ENCODE results near the gene SLC27A5. TPM values are rescaled to one million over a fixed set of nuclear protein-coding genes. Genes with fewer than 3 reads are reported as not detected.
A peak's percentile ranks its signal among the peaks of the same experiment; 100 is the strongest.

SLC27A5 gene
- total and polyA plus RNA-seq, 2 of the 4 experiments (the other 2 are of a cell fraction): 7.7 to 11.2 TPM

DNA sequence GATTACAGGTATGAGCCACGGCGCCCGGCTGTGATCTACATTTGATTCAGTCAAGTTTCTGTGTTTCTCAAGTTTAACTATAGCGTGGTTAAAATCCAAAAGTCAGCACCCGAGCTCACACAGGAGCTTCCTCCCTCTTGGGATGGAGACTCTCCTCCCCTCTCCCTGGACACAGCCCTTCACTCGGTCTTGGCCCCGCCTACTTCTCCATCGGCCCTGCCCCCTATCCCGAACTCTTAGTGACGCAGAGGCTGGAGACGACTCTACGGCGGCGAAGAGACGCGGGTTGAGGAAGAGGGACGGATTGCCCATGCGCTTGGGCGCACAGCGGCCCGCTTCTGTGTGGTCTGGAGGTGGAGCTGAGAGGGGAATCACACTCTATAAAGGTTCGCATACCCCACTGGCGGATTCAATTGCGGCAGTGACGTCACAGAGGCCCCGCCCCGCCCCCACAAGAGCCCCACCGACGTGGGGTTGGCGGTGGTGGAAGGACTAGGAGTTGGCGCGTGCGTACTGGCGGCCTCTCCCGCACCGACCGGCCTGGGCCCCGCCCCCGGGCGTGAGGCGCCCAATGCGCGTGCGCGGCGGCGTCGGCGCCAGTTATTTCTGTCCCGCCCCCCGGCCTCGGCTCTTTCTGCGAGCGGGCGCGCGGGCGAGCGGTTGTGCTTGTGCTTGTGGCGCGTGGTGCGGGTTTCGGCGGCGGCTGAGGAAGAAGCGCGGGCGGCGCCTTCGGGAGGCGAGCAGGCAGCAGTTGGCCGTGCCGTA is 32.2 kb upstream of the SLC27A5 start, which contains the start of gene TRIM28:
TRIM28 (plus strand) TSS at position 239 of the 765 bp plus-strand sequence. CDS start 694 bp downstream, outside the sequence.
- H3K23ac ChIP-seq (ENCODE audit: low read depth, low read length): peak within 1 kb of the TSS; percentile 93
- ATAC-seq (ENCODE audit: low read depth): peak; percentile 91
- 0 out of 2 replicates have a peak, but pooled peaks have one; percentile 2 for TF ChIP-seq FOS (IDR thresholded peaks at IDR 0.05; ENCODE audit: low read depth, low read length)
- TF ChIP-seq, protein P1, sequence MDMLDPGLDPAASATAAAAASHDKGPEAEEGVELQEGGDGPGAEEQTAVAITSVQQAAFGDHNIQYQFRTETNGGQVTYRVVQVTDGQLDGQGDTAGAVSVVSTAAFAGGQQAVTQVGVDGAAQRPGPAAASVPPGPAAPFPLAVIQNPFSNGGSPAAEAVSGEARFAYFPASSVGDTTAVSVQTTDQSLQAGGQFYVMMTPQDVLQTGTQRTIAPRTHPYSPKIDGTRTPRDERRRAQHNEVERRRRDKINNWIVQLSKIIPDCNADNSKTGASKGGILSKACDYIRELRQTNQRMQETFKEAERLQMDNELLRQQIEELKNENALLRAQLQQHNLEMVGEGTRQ (IDR thresholded peaks at IDR 0.05; ENCODE audit: low read depth, low read length): 0 out of 2 replicates have a peak, but pooled peaks have one; percentile 9
- peak; percentile 80; the same call in 1 of the 2 replicates for TF ChIP-seq MAZ (IDR thresholded peaks at IDR 0.05; ENCODE audit: borderline replicate concordance, low read depth, low read length)
- TF ChIP-seq SMC3 (IDR thresholded peaks at IDR 0.05; ENCODE audit: low read depth, low read length): no peak
- no peak for TF ChIP-seq BHLHE40 (IDR thresholded peaks at IDR 0.05; ENCODE audit: low read depth, low read length)
- TF ChIP-seq RAD21 (IDR thresholded peaks at IDR 0.05; ENCODE audit: low read length): no peak
- peak; percentile 97 for TF ChIP-seq POLR2A (IDR thresholded peaks at IDR 0.05; ENCODE audit: low read depth, low read length)
- peak; percentile 64; the same call in 1 of the 2 replicates for TF ChIP-seq MXI1 (IDR thresholded peaks at IDR 0.05; ENCODE audit: borderline replicate concordance, low read depth, low read length)
- H4K5ac ChIP-seq (ENCODE audit: low read depth, low read length): peak within 1 kb of the TSS; percentile 66
- peak; percentile 99 for DNase-seq
- H3K9ac ChIP-seq (ENCODE audit: low read depth, low read length): peak within 1 kb of the TSS; percentile 98
- H2BK5ac ChIP-seq (ENCODE audit: low read depth, low read length, poor library complexity, severe bottlenecking): peak within 1 kb of the TSS; percentile 85
- 0% methylated on average over 33 of the region's 73 CpGs; no CpG with 5 or more reads in 1 of the 2 experiments for WGBS, 2 experiments (ENCODE audit: extremely low coverage in 2 of 2, insufficient read length in 1 of 2)
- H3K4me1 ChIP-seq (ENCODE audit: control insufficient read depth, insufficient read depth, low read length): peaks cover 13% of the 10 kb centered on the region
- H3K14ac ChIP-seq (replicated peaks; ENCODE audit: low read depth, low read length): peak within 1 kb of the TSS; percentile 98
- peak within 1 kb of the TSS; percentile 97 for H3K4ac ChIP-seq (ENCODE audit: low read depth, low read length)
- H2AK5ac ChIP-seq (ENCODE audit: low read depth, low read length): peak within 1 kb of the TSS; percentile 88
- dilution Hi-C loops (cut with HindIII; ENCODE audit: low sequenced_read_pairs, unreplicated experiment) (no loop called here), in situ Hi-C loops (cut with MboI; ENCODE audit: low sequenced_read_pairs) (no loop called here), intact Hi-C loops (cut with micrococcal nuclease) (loop anchor here (2.0 kb wide), 1 partner anchor 15 kb away; the partner anchor contains the start of gene UBE2M)
- no peak within 1 kb of the TSS for H2BK20ac ChIP-seq (ENCODE audit: low read depth, low read length)
- H4K8ac ChIP-seq (ENCODE audit: low read depth in 2 of 2, low read length in 2 of 2): peak within 1 kb of the TSS; percentile 43 to 94
- H3K4me3 ChIP-seq (ENCODE audit: insufficient read depth, low read depth, low read length): peak within 1 kb of the TSS; percentile 77
- H2BK15ac ChIP-seq (ENCODE audit: low read depth, low read length): peak within 1 kb of the TSS; percentile 61; the same call in 1 of the 3 replicates
- no peaks in the 10 kb centered on the region for H3K9me3 ChIP-seq (ENCODE audit: control insufficient read depth, insufficient read depth, low read length)
- peak within 1 kb of the TSS; percentile 69 for H3K56ac ChIP-seq (ENCODE audit: extremely low read depth, insufficient read depth, low read length)
- H3K9me1 ChIP-seq (ENCODE audit: insufficient read depth, low read length): peaks cover 13% of the 10 kb centered on the region
- POLR2A ChIA-PET (ENCODE audit: unreplicated experiment): interaction anchor here (0.5 to 0.9 kb wide), 5 partner anchors 11 to 834 kb away, joined by 3 to 10 read pairs (median 4); partner anchors contain the start of genes CHMP2A and ZBTB45
- H2AFZ ChIP-seq (replicated peaks; ENCODE audit: low read length, poor library complexity): peak within 1 kb of the TSS; percentile 98
- no TSS peak for BruUV-seq (replicated peaks)
- peak within 1 kb of the TSS; percentile 72 for H3K18ac ChIP-seq (ENCODE audit: low read depth, low read length)
- peaks cover 3 to 41% of the 10 kb centered on the region in 2 experiments; a peak in 3 of 4 replicates for H3K79me1 ChIP-seq (ENCODE audit: low read depth in 1 of 2, low read length in 2 of 2)
- H3K4me2 ChIP-seq (ENCODE audit: low read depth, low read length): peak within 1 kb of the TSS; percentile 98
- peaks cover 31% of the 10 kb centered on the region for H3K36me3 ChIP-seq (ENCODE audit: control insufficient read depth, insufficient read depth, low read length)
- peaks cover 7% of the 10 kb centered on the region for H3K27me3 ChIP-seq (ENCODE audit: control insufficient read depth, insufficient read depth, low read length)
- peak within 1 kb of the TSS; percentile 92 for H4K91ac ChIP-seq (ENCODE audit: insufficient read depth, low read depth, low read length)
- peak within 1 kb of the TSS; percentile 88 for H3K27ac ChIP-seq (ENCODE audit: insufficient read depth, low read length)
- CTCF ChIA-PET: interaction anchor here (0.7 kb wide), 1 partner anchor 25 kb away, joined by 6 read pairs; the partner anchor contains the start of gene ZBTB45
- peaks cover 54% of the 10 kb centered on the region for H4K20me1 ChIP-seq (ENCODE audit: insufficient read depth, low read length)
- H2BK120ac ChIP-seq (ENCODE audit: low read depth, low read length): peak within 1 kb of the TSS; percentile 90
- peak within 1 kb of the TSS; percentile 96 for H2AK9ac ChIP-seq (replicated peaks; ENCODE audit: low read depth, low read length, poor library complexity)
